ENCODE data around the gene OXT. TPM values are rescaled to one million over a fixed set of nuclear protein-coding genes. Genes with fewer than 3 reads are reported as not detected.
A peak's percentile ranks its signal among the peaks of the same experiment; 100 is the strongest.

Gene OXT
- total and polyA plus RNA-seq, 4 donors, result 0.75 to 41.6 (median 4.3) TPM

GRCh38 chr20:3037654-3038053 is 33.8 kb upstream of the OXT start:
- 43% methylated on average over 3 of the region's 3 CpGs for WGBS
- DNase-seq (ENCODE audit: low spot score), result peak; percentile 54
- H3K4me3 ChIP-seq (ENCODE audit: low read depth in 1 of 3, low read length in 3 of 3), result no peak overlapping the region
- no peak overlapping the region for H3K9ac ChIP-seq (ENCODE audit: low read depth in 1 of 2, low read length in 2 of 2)
- H3K4me1 ChIP-seq (ENCODE audit: control insufficient read depth in 4 of 4, insufficient read depth in 4 of 4, low read length in 3 of 4), result peaks cover 5 to 32% (median 17%) of the 10 kb centered on the region in 4 donors
- H3K27ac ChIP-seq (ENCODE audit: low read depth in 1 of 2, low read length in 2 of 2), result peak overlapping the region in 1 of 2 donors; percentile 28
- peaks cover 0 to 25% (median 18%) of the 10 kb centered on the region in 4 donors for H3K36me3 ChIP-seq (ENCODE audit: control insufficient read depth in 4 of 4, insufficient read depth in 3 of 4, low read depth in 1 of 4, low read length in 3 of 4)
- H3K9me3 ChIP-seq (ENCODE audit: control insufficient read depth in 4 of 4, low read length in 3 of 4), result no peaks in the 10 kb centered on the region
- peak; percentile 74 for TF ChIP-seq SP1 (IDR thresholded peaks at IDR 0.05)
- TF ChIP-seq, protein P1, sequence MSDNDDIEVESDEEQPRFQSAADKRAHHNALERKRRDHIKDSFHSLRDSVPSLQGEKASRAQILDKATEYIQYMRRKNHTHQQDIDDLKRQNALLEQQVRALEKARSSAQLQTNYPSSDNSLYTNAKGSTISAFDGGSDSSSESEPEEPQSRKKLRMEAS (IDR thresholded peaks at IDR 0.05), result peak; percentile 21
- no peak for TF ChIP-seq GABPA (IDR thresholded peaks at IDR 0.05 in 1 of 2, conservative IDR thresholded peaks at IDR 0.05 in 1 of 2)
- TF ChIP-seq NR2F2 (IDR thresholded peaks at IDR 0.05), result peak; percentile 58
- no peak for TF ChIP-seq ATF3 (IDR thresholded peaks at IDR 0.05)
- no peak for TF ChIP-seq FOXA1 (IDR thresholded peaks at IDR 0.05)
- TF ChIP-seq TAF1 (conservative IDR thresholded peaks at IDR 0.05), result no peak
- peak; percentile 34 to 54 for TF ChIP-seq HNF4A (conservative IDR thresholded peaks at IDR 0.05)
- TF ChIP-seq RXRA (IDR thresholded peaks at IDR 0.05), result peak; percentile 60 to 88
- no peaks in the 10 kb centered on the region for H3K27me3 ChIP-seq (ENCODE audit: control insufficient read depth in 4 of 4, insufficient read depth in 4 of 4, low read length in 3 of 4)

DNA sequence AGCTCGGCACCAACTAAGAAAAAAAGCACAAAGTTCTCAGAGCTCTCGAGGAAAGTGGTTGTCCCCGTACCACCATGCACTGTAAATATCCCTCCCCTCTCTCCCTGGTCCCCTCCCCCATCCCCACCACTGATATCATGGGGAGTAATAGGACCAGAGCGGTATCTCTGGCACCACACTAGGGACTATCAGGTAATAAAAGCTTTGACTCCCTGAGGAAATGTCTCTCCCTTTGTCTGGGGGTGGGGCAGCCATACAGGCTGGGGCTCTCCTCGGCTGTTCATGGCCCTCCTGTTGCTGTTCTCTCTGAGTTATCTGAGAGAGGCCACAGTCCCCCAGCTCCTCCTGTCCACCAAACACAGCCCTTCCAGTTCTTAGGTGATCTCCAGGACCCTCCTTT is 33.0 kb upstream of the OXT start:
- Histone ChIP-seq H3K9ac (ENCODE audit: low read depth in 1 of 2, low read length in 2 of 2) (no peak overlapping the region), H3K4me1 (ENCODE audit: control insufficient read depth in 4 of 4, insufficient read depth in 4 of 4, low read length in 3 of 4) (peaks cover 5 to 32% (median 20%) of the 10 kb centered on the region in 4 donors), H3K9me3 (ENCODE audit: control insufficient read depth in 4 of 4, low read length in 3 of 4) (no peaks in the 10 kb centered on the region), H3K36me3 (ENCODE audit: control insufficient read depth in 4 of 4, insufficient read depth in 3 of 4, low read depth in 1 of 4, low read length in 3 of 4) (peaks cover 0 to 25% (median 17%) of the 10 kb centered on the region in 4 donors), H3K27ac (ENCODE audit: low read depth in 1 of 2, low read length in 2 of 2) (no peak overlapping the region), H3K27me3 (ENCODE audit: control insufficient read depth in 4 of 4, insufficient read depth in 4 of 4, low read length in 3 of 4) (no peaks in the 10 kb centered on the region), H3K4me3 (ENCODE audit: low read depth in 1 of 3, low read length in 3 of 3) (no peak overlapping the region)
- TF ChIP-seq SP1 (IDR thresholded peaks at IDR 0.05) (no peak), RAD21 (IDR thresholded peaks at IDR 0.05) (no peak), CTCF (IDR thresholded peaks at IDR 0.05; ENCODE audit: low read depth, low read length, missing input control) (no peak), ATF3 (IDR thresholded peaks at IDR 0.05) (no peak), HNF4A (conservative IDR thresholded peaks at IDR 0.05) (no peak), FOXA2 (IDR thresholded peaks at IDR 0.05) (no peak), HNF4G (IDR thresholded peaks at IDR 0.05) (no peak)
- TF ChIP-seq, protein P2, sequence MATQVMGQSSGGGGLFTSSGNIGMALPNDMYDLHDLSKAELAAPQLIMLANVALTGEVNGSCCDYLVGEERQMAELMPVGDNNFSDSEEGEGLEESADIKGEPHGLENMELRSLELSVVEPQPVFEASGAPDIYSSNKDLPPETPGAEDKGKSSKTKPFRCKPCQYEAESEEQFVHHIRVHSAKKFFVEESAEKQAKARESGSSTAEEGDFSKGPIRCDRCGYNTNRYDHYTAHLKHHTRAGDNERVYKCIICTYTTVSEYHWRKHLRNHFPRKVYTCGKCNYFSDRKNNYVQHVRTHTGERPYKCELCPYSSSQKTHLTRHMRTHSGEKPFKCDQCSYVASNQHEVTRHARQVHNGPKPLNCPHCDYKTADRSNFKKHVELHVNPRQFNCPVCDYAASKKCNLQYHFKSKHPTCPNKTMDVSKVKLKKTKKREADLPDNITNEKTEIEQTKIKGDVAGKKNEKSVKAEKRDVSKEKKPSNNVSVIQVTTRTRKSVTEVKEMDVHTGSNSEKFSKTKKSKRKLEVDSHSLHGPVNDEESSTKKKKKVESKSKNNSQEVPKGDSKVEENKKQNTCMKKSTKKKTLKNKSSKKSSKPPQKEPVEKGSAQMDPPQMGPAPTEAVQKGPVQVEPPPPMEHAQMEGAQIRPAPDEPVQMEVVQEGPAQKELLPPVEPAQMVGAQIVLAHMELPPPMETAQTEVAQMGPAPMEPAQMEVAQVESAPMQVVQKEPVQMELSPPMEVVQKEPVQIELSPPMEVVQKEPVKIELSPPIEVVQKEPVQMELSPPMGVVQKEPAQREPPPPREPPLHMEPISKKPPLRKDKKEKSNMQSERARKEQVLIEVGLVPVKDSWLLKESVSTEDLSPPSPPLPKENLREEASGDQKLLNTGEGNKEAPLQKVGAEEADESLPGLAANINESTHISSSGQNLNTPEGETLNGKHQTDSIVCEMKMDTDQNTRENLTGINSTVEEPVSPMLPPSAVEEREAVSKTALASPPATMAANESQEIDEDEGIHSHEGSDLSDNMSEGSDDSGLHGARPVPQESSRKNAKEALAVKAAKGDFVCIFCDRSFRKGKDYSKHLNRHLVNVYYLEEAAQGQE (IDR thresholded peaks at IDR 0.05), result no peak
- TF ChIP-seq, protein P3, sequence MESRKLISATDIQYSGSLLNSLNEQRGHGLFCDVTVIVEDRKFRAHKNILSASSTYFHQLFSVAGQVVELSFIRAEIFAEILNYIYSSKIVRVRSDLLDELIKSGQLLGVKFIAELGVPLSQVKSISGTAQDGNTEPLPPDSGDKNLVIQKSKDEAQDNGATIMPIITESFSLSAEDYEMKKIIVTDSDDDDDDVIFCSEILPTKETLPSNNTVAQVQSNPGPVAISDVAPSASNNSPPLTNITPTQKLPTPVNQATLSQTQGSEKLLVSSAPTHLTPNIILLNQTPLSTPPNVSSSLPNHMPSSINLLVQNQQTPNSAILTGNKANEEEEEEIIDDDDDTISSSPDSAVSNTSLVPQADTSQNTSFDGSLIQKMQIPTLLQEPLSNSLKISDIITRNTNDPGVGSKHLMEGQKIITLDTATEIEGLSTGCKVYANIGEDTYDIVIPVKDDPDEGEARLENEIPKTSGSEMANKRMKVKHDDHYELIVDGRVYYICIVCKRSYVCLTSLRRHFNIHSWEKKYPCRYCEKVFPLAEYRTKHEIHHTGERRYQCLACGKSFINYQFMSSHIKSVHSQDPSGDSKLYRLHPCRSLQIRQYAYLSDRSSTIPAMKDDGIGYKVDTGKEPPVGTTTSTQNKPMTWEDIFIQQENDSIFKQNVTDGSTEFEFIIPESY (IDR thresholded peaks at IDR 0.05), result no peak
- 93% methylated on average over 5 of the region's 5 CpGs for WGBS
- no peak for DNase-seq (ENCODE audit: low spot score)

Measured in liver (tissue), 9 donors.